Mammary epithelial cell (primary cell): Measurements from ENCODE around the gene TRIM29.

Source experiments
- EZH2 ChIP-seq: IDR thresholded peaks from 2 replicates; pipeline ENCODE4 v1.6.1; 2012; ENCODE audit warnings: low read length, inconsistent platforms, borderline replicate concordance
- TF ChIP-seq, protein P1 (sequence below), 2 donors: IDR thresholded peaks in 1 of 2; conservative IDR thresholded peaks in 1 of 2; 2 replicates each; pipeline ENCODE4 v1.5.1; 2011 to 2012; ENCODE audit warnings: inconsistent platforms in 2 of 2, low read length in 2 of 2, mild to moderate bottlenecking in 2 of 2, control low read depth in 1 of 2, low read depth in 1 of 2; ENCODE audit not compliant: insufficient read depth in 1 of 2; ENCODE audit errors: extremely low read depth in 1 of 2

DNA sequence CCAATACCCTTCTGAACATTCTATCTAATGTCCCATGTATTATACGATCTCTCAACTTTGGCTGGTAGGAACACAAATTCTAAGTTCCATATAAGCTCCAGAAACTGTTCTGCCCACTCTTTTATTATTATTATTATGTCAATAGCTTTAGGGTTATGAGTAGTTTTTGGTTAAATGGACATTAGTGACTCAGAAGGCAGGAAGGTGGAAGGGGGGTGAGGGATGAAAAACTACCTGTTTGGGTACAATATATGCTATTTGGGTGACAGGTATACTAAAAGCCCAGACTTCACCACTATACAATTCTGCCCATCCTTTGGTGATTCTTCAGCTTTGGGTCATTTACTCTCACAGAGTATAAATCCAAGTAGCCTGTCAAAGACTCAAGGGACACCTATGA is 22.5 kb upstream of the TRIM29 start:
- TF ChIP-seq, protein P1, sequence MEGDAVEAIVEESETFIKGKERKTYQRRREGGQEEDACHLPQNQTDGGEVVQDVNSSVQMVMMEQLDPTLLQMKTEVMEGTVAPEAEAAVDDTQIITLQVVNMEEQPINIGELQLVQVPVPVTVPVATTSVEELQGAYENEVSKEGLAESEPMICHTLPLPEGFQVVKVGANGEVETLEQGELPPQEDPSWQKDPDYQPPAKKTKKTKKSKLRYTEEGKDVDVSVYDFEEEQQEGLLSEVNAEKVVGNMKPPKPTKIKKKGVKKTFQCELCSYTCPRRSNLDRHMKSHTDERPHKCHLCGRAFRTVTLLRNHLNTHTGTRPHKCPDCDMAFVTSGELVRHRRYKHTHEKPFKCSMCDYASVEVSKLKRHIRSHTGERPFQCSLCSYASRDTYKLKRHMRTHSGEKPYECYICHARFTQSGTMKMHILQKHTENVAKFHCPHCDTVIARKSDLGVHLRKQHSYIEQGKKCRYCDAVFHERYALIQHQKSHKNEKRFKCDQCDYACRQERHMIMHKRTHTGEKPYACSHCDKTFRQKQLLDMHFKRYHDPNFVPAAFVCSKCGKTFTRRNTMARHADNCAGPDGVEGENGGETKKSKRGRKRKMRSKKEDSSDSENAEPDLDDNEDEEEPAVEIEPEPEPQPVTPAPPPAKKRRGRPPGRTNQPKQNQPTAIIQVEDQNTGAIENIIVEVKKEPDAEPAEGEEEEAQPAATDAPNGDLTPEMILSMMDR (conservative IDR thresholded peaks at IDR 0.05 in 1 of 2, IDR thresholded peaks at IDR 0.05 in 1 of 2; ENCODE audit: extremely low read depth in 1 of 2, insufficient read depth in 1 of 2, low read depth in 1 of 2, low read length in 2 of 2): no peak
- no peak for TF ChIP-seq EZH2
